Epithelial cell of esophagus (primary cell): ENCODE results near the gene FOXL1.

ENCODE experiments used
- DNase-seq: peaks from one replicate; pipeline ENCODE4 v3.0.0; 2010; ENCODE audit warnings: low read depth
- H3K4me3 ChIP-seq: 2 replicates; pipeline ENCODE4 v1.5.1; 2011; ENCODE audit warnings: mild to moderate bottlenecking, low read length, control low read depth
- TF ChIP-seq, protein P1 (sequence below): IDR thresholded peaks from 2 replicates; pipeline ENCODE4 v1.5.1; 2011; ENCODE audit warnings: low read depth, mild to moderate bottlenecking, low read length, control low read depth, inconsistent platforms; ENCODE audit not compliant: insufficient read depth; ENCODE audit errors: missing control alignments

FOXL1 gene

GRCh38 chr16:86597880-86598606, 19.7 kb downstream of the FOXL1 start:
- TF ChIP-seq, protein P1, sequence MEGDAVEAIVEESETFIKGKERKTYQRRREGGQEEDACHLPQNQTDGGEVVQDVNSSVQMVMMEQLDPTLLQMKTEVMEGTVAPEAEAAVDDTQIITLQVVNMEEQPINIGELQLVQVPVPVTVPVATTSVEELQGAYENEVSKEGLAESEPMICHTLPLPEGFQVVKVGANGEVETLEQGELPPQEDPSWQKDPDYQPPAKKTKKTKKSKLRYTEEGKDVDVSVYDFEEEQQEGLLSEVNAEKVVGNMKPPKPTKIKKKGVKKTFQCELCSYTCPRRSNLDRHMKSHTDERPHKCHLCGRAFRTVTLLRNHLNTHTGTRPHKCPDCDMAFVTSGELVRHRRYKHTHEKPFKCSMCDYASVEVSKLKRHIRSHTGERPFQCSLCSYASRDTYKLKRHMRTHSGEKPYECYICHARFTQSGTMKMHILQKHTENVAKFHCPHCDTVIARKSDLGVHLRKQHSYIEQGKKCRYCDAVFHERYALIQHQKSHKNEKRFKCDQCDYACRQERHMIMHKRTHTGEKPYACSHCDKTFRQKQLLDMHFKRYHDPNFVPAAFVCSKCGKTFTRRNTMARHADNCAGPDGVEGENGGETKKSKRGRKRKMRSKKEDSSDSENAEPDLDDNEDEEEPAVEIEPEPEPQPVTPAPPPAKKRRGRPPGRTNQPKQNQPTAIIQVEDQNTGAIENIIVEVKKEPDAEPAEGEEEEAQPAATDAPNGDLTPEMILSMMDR: no peak
- DNase-seq: no peak
- no peak overlapping the region for H3K4me3 ChIP-seq

GRCh38 chr16:86598607-86599565, 20.5 kb downstream of the FOXL1 start:
- TF ChIP-seq, protein P1: no peak
- H3K4me3 ChIP-seq: no peak overlapping the region
- DNase-seq: no peak

DNA sequence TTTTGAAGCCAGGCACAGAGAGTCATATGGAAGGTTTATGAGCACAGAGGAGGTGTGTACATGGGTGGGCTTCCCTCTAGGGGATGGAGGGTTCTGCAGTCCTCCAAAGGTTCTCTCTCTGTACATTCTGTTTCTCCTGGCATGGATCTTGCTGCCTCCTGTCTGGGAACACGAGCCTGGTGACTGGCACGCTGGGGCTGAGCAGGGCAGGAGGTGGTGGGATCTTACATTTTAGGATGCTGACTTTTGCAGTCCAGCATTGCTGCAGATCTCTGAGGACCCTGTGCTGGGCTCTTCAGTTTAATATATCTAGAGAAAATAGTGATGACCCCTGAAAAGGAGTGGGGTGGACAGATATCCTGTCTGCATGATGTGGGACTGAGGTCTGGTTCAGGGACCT, 23.0 kb downstream of the FOXL1 start:
- no peak overlapping the region for H3K4me3 ChIP-seq
- no peak for DNase-seq
- TF ChIP-seq, protein P1: no peak

DNA sequence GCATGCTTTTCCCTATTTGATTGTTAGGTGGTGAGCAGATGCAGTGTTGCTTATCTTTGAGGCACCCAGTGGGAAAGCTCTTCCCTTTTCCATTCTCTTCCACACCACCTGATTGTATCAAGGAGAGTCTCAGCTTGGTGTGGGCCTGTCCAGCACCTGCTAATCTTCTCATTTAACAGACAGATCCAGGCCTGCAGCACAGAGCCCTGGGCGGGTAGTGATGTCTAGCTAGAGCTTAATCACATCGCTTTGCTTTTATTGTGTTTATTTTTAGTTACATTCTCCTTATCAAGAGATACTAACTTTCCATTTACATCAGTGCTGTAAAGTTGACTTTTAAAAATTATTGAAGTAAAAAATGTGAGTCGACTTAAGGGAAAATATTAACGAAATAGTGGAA, 24.2 kb downstream of the FOXL1 start:
- TF ChIP-seq, protein P1: no peak
- H3K4me3 ChIP-seq: no peak overlapping the region
- no peak for DNase-seq

- H3K4me3 ChIP-seq: peak overlapping the region; percentile 12
- DNase-seq: no peak
- TF ChIP-seq, protein P1: no peak
Measured at GRCh38 chr16:86604436-86605193, 26.3 kb downstream of the FOXL1 start.

DNA sequence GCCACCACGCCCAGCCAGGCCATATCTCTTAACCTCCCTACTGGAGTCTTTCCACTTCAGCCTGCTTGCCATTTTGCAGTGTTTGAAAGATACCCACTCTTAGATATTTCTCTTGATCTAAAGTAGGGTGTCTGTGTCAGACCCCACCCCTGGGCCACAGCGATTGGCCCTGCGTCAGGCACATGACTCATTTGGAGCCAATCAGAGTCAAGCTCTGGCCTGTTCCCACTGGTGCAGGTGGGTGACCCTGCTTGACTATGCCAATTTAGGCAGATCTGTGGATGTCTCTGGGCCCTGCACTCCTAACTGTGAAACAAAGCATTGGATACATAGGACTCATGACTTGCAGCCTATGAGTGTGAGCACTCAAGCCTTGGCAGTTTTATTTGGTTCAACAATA, 27.6 kb downstream of the FOXL1 start:
- no peak overlapping the region for H3K4me3 ChIP-seq
- TF ChIP-seq, protein P1: no peak
- DNase-seq: no peak
